Umbilical cord (tissue), 2 donors: ENCODE measurements around the gene ZNF296. TPM values are rescaled to one million over a fixed set of nuclear protein-coding genes. Genes with fewer than 3 reads are reported as not detected.

ENCODE experiments used
- DNase-seq: peaks from one replicate; pipeline ENCODE4 v3.0.0-alpha.2; 2015; ENCODE audit warnings: low spot score
- total RNA-seq: library from RNA; depleted of rRNA; stranded (reverse); fragments of >200 nt; gene quantifications from one replicate; pipeline ENCODE4 v1.2.3, GENCODE V29; 2014; ENCODE audit warnings: low replicate concordance; ENCODE audit not compliant: insufficient read depth

The ZNF296 gene
- total RNA-seq, 1 donor from 2014 or later, result not detected

DNA sequence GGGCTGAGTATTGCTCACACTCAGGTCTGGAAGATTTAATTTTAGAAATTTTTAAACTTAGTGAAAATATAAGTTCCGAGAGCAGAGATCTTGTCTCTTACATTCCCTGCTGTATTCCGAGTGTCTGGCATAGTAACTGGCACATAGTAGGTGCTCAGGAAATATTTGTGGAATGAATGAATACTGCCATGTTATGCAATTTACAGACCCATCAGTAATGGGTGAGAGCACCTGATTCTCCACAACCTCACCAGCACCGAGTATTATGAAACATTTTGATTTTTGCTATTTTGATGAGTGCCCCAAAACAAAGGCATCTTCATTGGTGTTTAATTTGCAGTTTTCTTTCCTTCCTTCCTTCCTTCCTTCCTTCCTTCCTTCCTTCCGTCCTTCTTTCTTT is 53.2 kb downstream of the ZNF296 start:
- DNase-seq, result no peak

DNA sequence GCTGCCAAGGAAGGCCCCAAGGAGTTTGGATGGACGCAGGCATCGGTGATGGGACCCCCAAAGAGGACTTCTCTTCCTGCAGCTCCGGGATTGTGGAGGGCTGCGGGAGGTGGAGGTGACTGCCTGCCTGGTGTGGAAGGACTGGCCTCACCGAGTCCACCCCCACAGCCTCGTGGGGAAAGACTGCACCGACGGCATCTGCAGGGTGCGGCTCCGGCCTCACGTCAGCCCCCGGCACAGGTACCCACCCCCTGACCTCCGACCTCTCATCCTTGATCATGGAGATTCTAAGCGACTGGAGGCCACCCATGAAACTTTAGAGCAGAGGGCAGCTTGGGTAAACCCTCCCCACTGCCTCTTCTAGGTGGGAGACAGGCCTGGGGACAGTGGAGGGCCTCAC is 54.3 kb downstream of the ZNF296 start:
- no peak for DNase-seq

Other genes with a start within 250 kb of the ZNF296 start
- 52.0 TPM for gene NECTIN2, start 230.2 kb downstream of the ZNF296 start, total RNA-seq
- 14.9 TPM for gene TOMM40, start 185.2 kb downstream of the ZNF296 start, total RNA-seq
- 53.4 TPM for gene APOE, start 170.7 kb downstream of the ZNF296 start, total RNA-seq
- not detected for gene APOC1, start 161.9 kb downstream of the ZNF296 start, total RNA-seq
- not detected for gene APOC4, start 134.2 kb downstream of the ZNF296 start, total RNA-seq
- not detected for gene APOC2, start 130.4 kb downstream of the ZNF296 start, total RNA-seq
- 34.4 TPM for gene CLPTM1, start 121.1 kb downstream of the ZNF296 start, total RNA-seq
- 4.8 TPM for gene RELB, start 75.0 kb downstream of the ZNF296 start, total RNA-seq
- gene CLASRP, start 37.4 kb downstream of the ZNF296 start, total RNA-seq, result 12.0 TPM
- 3.1 TPM for gene GEMIN7, start 2.8 kb upstream of the ZNF296 start, total RNA-seq
- 40.2 TPM for gene PPP1R37, start 16.7 kb upstream of the ZNF296 start, total RNA-seq
- gene NKPD1, start 84.5 kb upstream of the ZNF296 start, total RNA-seq, result 0.48 TPM
- 12.5 TPM for gene TRAPPC6A, start 101.8 kb upstream of the ZNF296 start, total RNA-seq
- gene BLOC1S3, start 102.3 kb upstream of the ZNF296 start, total RNA-seq, result 0.72 TPM
- not detected for gene EXOC3L2, start 168.9 kb upstream of the ZNF296 start, total RNA-seq
- gene MARK4, start 174.8 kb upstream of the ZNF296 start, total RNA-seq, result 11.3 TPM
- not detected for gene CKM, start 246.4 kb upstream of the ZNF296 start, total RNA-seq